Esophagus muscularis mucosa (tissue), 4 donors: ENCODE results near the gene PSAP. TPM values are rescaled to one million over a fixed set of nuclear protein-coding genes. Genes with fewer than 3 reads are reported as not detected.
"Not testable (repeated sequence)": the region's sequence is repeated elsewhere in the genome, so short reads cannot be mapped to it uniquely, and the experiment has no call there.

ENCODE experiments used
- DNase-seq: peaks from one replicate; pipeline ENCODE4 v3.0.0-alpha.2; 2017; ENCODE audit errors: extremely low spot score
- H3K27ac ChIP-seq, 4 donors: fragments of 200-600 bp; sonication (generic); replicated peaks in 1 of 4; 1 replicate in 3 of 4; 2 replicates in 1 of 4; pipeline ENCODE4 v1.5.1; 2016 to 2019; ENCODE audit warnings: mild to moderate bottlenecking in 1 of 4
- H3K27me3 ChIP-seq, 4 donors: fragments of 200-600 bp; sonication (generic); one replicate each; pipeline versions ENCODE4 v1.5.1 to v1.6.0; 2016 to 2019
- H3K36me3 ChIP-seq, 4 donors: fragments of 200-600 bp; sonication (generic); one replicate each; pipeline ENCODE4 v1.5.1; 2016 to 2019
- H3K4me1 ChIP-seq, 4 donors: fragments of 200-600 bp; sonication (generic); one replicate each; pipeline ENCODE4 v1.5.1; 2016 to 2019
- H3K4me3 ChIP-seq, 4 donors: fragments of 200-600 bp; sonication (generic); 1 replicate in 2 of 4; 2 replicates in 2 of 4; pipeline ENCODE4 v1.5.1; 2016 to 2019; ENCODE audit warnings: mild to moderate bottlenecking in 4 of 4, moderate library complexity in 1 of 4
- H3K9me3 ChIP-seq, 4 donors: fragments of 200-600 bp; sonication (generic); 1 replicate in 3 of 4; 2 replicates in 1 of 4; pipeline ENCODE4 v1.5.1; 2016 to 2019
- CTCF ChIP-seq, 3 experiments: fragments of 200-600 bp in 2 of 3; fragments of 450-650 bp in 1 of 3; sonication (generic) in 2 of 3; IDR thresholded peaks; one replicate each; pipeline ENCODE4 v1.5.1; 2017 to 2019; ENCODE audit warnings: antibody characterized with exemption in 3 of 3, mild to moderate bottlenecking in 2 of 3, moderate library complexity in 1 of 3
- EP300 ChIP-seq: sonication (generic); formaldehyde crosslinking; IDR thresholded peaks from one replicate; pipeline ENCODE4 v1.6.1; 2017; ENCODE audit warnings: antibody characterized with exemption
- POLR2A ChIP-seq: fragments of 450-650 bp; IDR thresholded peaks from one replicate; pipeline ENCODE4 v1.6.1; 2017; ENCODE audit warnings: antibody characterized with exemption, moderate library complexity, mild to moderate bottlenecking, low read depth
- POLR2AphosphoS5 ChIP-seq, 2 donors: sonication (generic); formaldehyde crosslinking; IDR thresholded peaks; one replicate each; pipeline ENCODE4 v1.6.1; 2017; ENCODE audit warnings: antibody characterized with exemption in 2 of 2
- WGBS: methylation state at CpG from one replicate; pipeline ENCODE4 v1.1.5; 2018; 5-methylcytosine and 5-hydroxymethylcytosine counted together
- intact Hi-C: fragments of 100-400 bp; cut with DNase I; formaldehyde crosslinking; loops from one replicate; pipeline ENCODE4 v1.15.1; 2023
- total RNA-seq, 4 donors: library from RNA; depleted of rRNA; stranded (reverse); fragments of >200 nt; gene quantifications; one replicate each; pipeline versions ENCODE4 v1.1.0 to v1.2.1, GENCODE V29; 2016

The PSAP gene
- 100 to 1,000 TPM; 537 to 740 (median 698) TPM for total RNA-seq

- Histone ChIP-seq H3K27ac (peak within 1 kb of the TSS; percentile 96 to 98 (median 96)), H3K4me1 (peaks cover 43 to 57% (median 51%) of the 10 kb centered on the region in 4 donors), H3K4me3 (peak within 1 kb of the TSS; percentile 69 to 92 (median 86)), H3K36me3 (no peaks in the 10 kb centered on the region), H3K27me3 (no peaks in the 10 kb centered on the region), H3K9me3 (no peaks in the 10 kb centered on the region)
- intact Hi-C loops, result no loop called here
- WGBS, result under 1% methylated on average over 26 of the region's 49 CpGs
- TF ChIP-seq CTCF (IDR thresholded peaks at IDR 0.05), result no peak
- TF ChIP-seq EP300, result no peak
- TF ChIP-seq POLR2A, result peak; percentile 97
- TF ChIP-seq POLR2AphosphoS5 (IDR thresholded peaks at IDR 0.05), result peak; percentile 100
- DNase-seq, result peak; percentile 99
Observed at GRCh38 chr10:71850743-71851464, at the start of gene PSAP. TSS of gene PSAP (minus strand) at chr10:71851251. CDS start at chr10:71851221, 30 bp downstream.

GRCh38 chr10:71900441-71901180, 49.6 kb upstream of the PSAP start:
- H3K27ac ChIP-seq, result no peak overlapping the region
- no peaks in the 10 kb centered on the region for H3K27me3 ChIP-seq
- H3K9me3 ChIP-seq, result no peaks in the 10 kb centered on the region
- peaks cover 0 to 11% (median 2%) of the 10 kb centered on the region in 4 donors for H3K4me1 ChIP-seq
- intact Hi-C loops, result no loop called here
- WGBS, result 95% methylated on average over 14 of the region's 14 CpGs
- TF ChIP-seq CTCF (IDR thresholded peaks at IDR 0.05) (no peak), POLR2AphosphoS5 (IDR thresholded peaks at IDR 0.05) (no peak), POLR2A (no peak), EP300 (no peak)
- no peaks in the 10 kb centered on the region for H3K36me3 ChIP-seq
- no peak for DNase-seq
- H3K4me3 ChIP-seq, result no peak overlapping the region

GRCh38 chr10:71899665-71900412, 48.8 kb upstream of the PSAP start:
- Histone ChIP-seq H3K4me1 (peaks cover 0 to 11% (median 2%) of the 10 kb centered on the region in 4 donors), H3K27me3 (no peaks in the 10 kb centered on the region), H3K4me3 (no peak overlapping the region), H3K9me3 (no peaks in the 10 kb centered on the region), H3K27ac (no peak overlapping the region), H3K36me3 (no peaks in the 10 kb centered on the region)
- no peak for DNase-seq
- intact Hi-C loops, result loop anchor here (10.0 kb wide), 2 partner anchors 525 to 585 kb away; partner anchors contain the start of gene SLC29A3
- WGBS, result 78% methylated on average over 3 of the region's 3 CpGs
- TF ChIP-seq CTCF (IDR thresholded peaks at IDR 0.05) (no peak), POLR2A (no peak), POLR2AphosphoS5 (IDR thresholded peaks at IDR 0.05) (no peak), EP300 (no peak)

GRCh38 chr10:71898346-71898745, 47.3 kb upstream of the PSAP start:
- 98% methylated on average over 5 of the region's 5 CpGs for WGBS
- not testable (repeated sequence) for H3K36me3 ChIP-seq, DNase-seq

More at GRCh38 chr10:71898346-71898745, 47.3 kb upstream of the PSAP start:
- H3K27ac ChIP-seq, H3K9me3 ChIP-seq, H3K4me3 ChIP-seq, H3K4me1 ChIP-seq, H3K27me3 ChIP-seq: not testable (repeated sequence)
- intact Hi-C loops, result loop anchor here (10.0 kb wide), 2 partner anchors 524 to 584 kb away; partner anchors contain the start of gene SLC29A3
